ENCODE results near the gene EMD.

EMD gene

GRCh38 chrX:154355776-154356140 lies 23.3 kb upstream of the EMD start:
- DNase-seq, result no peak

- no peak for DNase-seq
Observed at GRCh38 chrX:154356596-154356995, 22.5 kb upstream of the EMD start.

DNA sequence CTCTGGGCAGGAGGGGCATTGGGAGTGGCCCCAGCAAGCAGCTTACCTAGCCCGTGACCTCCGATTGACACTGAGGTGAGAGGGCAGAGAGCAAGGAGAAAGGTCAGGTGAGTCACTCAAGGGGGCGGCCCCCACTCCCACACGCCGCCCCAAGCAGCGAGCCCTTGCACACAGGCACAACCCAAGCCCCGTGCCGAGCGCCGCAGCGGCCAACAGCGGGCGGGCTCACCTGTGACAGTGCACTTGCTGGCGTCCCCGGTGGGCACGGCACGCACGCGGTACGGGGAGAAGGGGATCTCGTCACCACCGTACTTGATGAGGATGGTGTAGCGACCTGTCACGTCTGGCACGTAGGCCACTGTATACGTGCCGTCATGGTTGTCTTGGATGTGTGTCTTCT lies 21.9 kb upstream of the EMD start:
- DNase-seq, result no peak

- DNase-seq, result no peak
Observed at GRCh38 chrX:154358011-154358410, 21.1 kb upstream of the EMD start.

DNA sequence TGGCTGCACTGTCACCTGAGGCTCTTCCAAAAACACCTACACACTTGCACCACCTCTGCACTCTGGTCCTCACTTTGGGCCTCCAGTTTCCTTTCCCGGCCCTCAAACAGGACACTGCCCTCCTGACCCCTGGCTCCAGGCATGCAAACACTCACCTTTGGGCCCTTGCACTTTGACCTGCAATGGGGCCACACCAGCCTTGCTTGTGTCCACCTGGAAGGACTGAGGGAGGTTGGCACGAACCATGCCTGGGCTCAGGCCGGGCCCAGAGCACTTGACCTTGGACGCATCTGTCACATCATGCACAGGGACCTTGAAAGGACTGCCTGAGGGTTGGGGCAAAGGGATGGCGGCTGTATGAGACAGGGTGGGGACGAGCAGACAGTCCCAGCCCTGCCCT lies 20.3 kb upstream of the EMD start:
- no peak for DNase-seq

DNA sequence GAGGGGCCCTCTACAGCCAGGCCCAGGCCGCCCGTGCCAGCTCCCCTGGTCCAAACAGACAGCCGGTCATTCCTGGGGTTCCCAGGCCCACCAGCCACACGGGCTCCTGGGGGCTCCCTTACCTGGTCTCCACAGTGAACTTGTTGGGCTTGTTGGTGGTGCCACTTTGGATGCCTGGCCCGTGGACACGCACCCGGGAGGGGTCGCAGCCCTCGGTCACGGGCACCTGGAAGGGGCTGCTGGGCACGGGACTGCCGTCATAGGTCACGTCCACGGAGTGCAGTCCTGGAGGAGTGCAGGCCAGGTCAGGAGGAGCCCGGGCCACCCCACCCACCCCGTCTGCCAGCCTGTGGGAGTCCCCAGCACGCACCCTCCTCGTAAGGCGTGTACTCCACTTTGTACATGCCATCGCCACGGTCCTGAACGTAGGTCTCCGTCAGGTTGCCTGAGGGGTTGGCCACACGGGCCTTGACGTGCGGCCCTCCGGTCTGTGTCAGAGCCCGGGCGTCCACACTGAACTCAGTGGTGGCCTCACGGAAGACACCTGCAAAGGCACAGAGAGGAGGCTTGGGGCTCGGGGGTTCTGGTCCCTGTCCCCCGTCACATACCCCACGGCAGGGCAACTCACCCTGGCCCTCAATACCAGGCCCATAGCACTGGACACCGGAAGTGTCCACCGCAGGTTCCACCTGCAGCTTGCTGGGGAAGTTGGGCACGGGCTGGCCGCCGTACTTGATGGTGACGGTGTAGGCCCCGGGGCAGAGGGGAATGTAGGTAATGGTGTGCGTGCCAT lies 19.5 kb upstream of the EMD start:
- no peak for DNase-seq

DNA sequence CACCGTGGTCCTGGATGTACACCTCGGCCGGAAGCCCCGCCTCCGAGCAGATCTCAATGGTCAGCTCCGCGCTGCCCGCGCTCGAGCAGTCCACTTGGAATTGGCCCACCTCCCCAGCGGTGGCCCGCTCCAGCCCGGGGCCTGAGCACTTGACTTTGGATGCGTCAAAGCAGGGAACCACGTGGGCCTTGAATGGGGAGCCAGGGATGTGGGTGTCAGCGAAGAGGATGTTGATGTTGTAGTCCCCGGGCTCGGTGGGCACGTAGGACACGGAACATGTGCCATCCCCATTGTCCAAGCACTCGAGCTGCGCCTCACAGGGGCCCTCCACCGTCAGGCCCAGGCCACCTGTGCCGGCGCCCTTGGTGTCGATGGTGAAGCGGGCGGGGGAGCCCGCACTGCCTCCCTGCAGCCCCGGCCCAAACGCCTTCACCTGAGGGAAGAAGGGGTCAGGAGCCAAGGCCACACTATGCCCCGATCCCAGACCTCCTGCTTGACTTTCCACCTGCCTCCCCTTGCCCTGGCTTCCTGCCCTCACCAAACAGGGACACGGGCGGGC lies 18.9 kb upstream of the EMD start:
- no peak for DNase-seq

DNA sequence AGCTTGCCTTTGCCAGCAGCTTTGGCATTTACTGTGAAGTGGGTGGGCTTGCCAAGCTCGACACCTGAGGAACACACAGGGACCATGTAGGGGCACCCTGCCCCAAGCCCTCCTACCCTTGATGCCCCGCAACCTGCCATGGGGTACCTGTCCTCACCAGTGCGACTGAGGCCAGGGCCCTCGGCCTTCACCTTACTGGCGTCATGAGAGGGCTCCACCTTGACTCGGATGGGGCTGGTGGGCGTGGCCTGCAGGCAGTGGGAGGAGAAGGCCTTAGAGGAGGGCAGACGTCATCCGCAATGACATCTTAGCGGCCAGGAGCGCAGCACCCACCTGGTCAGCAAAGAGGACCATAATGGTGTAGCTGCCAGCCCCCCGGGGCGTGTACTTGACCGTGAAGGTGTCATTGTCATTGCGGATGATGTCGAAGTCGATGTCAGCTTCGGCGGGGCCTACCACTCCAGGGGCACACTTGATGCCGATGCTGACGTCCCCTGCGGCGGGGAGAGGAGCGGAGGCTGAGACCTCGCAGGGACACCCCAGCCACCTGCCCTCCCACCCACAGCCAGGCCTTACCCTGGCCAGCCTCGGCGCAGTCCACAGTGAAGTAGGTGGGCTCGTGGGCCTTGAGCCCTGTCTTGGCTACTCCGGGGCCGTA lies 16.9 kb upstream of the EMD start:
- DNase-seq, result no peak

DNA sequence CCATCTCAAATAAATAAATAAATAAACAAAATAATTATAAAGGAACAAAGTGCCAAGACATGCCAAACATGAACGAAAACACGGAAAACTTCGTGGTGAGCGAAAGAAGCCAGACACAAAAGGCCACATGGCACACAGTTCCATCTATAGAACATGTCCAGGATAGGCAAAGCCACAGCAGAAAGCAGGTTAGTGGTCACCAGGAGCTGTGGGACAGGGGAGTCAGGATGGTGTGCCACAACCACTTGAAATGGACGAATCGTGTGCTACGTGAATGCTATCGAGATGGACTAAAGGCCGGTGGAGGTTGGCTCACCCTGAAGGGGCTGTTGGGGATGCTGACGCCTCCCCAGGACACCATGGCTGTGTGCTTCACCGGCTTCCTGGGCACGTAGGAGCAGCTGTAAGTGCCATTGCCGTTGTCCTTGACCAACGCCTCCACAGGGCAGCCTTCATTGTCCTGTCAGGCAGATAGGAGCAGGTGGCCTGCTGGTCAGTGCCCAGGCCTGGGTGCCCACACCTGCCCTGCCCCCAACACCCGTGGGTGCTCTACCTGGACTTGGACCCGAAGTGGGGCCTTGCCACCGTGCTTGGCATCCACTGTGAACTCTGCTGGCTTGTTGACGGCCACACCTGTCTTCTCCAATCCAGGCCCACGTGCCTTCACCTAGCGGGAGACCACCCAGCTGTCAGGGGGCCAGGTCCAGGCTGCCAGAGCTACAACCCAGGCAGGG lies 15.2 kb upstream of the EMD start:
- no peak for DNase-seq

DNA sequence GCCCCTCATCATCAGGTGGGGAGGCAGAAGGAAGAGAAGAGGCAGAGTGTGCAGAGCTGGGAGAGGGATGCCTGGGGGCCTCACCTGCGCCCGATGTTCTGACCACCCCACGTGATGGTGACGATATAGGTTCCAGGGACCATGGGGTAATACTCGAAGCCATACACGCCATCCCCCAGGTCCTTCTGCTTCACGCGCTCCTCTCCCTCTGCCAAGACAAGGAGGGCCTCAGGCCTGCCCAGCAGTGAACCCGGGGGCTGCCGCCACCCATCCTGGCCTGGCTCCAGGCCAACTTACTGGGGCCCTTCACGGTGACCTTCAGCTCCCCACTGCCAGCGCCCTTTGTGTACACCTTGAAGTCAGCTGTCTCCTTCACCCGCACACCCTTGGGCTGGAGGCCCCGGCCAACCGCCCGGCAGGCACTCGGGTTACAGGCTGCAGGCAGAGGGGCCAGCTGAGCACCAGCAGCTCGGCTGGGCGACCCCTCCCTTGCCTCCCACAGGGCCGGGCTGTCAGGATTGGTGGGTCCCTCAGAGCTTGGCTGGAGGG lies 14.0 kb upstream of the EMD start:
- no peak for DNase-seq

DNA sequence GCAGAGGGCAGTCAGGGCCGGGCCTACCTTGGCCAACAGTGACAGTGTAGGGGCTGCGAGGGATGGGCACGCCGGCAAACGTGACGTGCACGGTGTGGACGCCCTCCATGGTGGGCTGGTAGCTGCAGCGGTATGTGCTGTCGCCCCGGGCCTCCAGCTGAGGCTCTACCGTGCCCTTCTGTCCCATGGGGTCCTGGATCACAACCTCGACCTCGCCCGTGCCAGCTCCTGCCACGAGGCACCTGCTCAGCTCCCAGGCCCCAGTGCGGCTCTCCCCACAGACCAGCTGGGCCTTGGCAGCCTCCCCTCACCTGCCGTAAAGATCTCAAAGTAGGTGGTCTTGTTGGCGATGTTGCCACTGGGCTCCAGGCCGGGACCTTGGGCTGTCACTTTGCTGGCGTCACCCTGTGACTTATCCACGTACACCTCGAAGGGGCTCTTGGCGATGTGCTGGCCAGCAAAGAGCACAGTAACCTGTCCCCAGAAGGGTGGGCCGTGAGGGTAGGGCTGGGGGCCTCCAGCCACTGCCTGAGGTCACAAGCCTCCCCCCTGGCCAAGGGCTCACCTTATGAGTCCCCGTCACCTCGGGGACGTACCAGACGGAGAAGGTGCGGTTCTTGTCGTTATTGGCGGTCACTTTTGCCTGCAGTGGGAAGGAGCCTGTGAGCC lies 13.0 kb upstream of the EMD start:
- DNase-seq, result no peak

DNA sequence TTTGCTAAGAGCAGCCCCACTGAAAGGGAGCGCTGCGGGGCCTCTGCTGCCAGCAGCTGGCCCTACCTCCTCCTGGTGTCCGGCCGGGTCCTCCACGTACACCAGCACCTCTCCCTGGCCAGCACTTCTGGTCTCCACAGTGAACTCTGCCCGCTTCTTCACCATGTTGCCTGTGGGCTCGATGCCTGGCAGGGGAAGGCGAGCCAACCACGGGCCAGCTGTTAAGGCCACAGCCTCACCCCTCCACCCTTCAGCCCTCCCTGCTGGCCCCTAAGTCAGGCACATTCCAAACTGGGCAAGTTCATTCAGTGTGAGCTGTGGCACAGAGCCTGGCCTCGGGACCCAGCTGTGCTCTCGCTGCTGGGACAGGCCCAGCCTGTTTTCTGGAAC lies 12.4 kb upstream of the EMD start:
- DNase-seq, result no peak

GRCh38 chrX:154367474-154368308 lies 11.4 kb upstream of the EMD start:
- DNase-seq, result no peak

DNA sequence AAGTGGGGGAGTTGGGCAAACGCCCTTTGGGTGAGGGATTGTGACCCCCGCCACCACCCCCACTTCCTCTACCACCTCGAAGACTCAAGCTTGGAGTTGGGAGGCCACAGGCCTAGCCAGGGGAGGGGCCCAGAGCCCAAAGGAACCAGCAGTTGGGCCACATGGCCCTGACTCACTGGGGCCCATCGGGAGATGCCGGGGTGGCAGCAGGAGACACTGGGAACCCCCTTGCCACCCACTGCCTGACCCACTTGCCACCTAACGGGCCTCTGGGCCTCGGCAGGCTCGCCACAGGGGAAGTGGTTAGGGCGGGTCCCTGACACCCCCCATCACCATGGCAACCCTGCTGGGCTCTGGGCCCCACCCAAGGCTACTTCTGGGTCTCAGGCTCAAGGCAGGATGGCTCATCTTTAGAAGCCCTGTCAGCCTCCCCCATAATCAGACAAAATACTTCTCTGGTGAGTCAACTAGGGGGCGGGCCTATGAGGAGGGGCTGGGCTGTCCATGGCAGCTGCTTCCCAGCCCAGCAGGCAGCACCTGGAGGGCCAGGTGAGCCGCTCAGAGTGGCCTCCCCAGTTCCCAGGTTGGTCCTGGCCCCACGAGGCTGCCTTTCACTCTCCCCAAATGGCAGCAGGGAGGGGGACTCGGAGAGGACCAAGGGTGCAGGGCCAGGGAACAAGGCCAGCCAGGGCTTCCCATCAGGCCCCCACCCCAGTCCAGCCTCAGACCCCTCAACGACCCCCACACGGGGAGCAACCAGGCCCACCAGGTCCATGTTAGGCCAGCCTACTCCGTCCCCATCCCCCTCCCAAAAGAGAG lies 10.3 kb upstream of the EMD start:
- DNase-seq, result peak; percentile 96

DNA sequence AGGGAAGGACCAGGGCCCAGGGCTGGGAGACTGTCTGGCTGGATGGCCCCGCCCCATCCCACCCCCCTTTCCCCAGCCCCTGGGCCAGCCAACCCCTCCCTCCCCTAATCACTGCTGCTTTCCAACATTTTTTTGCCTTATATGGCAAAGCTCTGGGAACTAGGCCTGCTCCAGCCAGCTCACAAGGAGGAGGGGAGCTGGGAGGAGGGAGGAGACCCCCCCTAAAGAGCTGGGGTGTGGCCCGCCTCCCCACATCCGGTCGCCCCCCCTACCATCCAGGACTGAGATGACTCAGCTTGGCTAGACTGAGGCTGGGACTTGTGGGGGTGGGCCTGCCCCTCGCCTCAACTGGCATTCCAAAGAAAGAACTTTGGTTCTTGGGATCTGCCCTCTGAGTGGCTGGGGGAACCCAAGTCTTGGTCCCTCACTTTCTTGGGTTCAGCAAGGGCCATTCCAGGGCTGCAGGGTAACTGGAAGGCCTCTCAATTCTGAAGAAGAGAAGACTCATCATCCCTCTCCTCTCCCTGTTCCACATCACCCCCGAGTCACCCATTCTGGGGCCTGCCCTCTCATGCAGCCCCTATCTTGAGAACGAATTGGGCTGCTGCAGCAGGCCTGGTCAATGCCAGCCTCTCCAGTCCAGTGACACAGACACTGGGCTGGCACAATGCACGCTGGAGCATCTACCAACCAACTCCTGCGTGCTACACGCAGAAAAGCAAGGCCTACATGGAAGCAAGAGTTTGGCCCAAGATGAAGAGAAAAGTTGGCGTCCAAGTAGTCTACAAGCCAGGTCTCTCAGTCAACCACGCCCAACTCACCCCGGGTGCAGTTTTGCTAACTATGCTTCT lies 9.4 kb upstream of the EMD start:
- DNase-seq, result peak; percentile 78

DNA sequence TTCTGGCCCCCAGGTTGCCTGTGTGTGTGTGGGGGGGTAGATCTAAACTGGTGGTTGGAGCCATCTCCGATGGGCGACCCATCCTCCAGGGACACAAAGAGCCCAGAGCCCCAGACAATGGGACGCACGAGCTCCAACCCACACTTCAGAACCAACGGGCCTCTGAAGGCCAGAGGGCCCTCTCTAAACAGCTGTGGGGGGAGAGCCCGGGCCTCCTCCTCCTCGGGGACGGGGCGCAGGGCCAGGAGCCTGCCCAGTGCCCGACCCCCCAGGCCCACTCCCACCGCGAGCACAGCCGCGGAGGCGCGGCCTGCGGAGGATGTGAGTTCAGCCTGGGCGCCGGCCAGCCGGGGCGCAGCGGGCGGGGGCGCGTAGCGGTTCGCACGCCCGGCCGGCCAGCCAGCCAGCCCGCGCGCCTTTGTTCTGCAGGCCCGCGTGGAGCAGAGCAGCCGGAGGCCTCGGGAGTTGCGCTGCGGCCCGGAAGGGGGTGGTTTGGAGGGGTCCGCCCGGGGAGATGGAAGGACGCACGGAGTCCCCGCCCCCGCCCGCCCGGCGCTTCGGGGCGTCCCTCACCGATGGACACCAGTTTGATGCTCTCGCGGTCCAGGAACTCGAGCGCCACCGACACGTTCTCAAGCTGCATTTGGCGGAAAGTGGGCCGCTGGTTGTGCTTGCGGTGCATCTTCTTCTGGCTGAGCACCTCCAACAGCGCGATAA lies 8.6 kb upstream of the EMD start:
- no peak for DNase-seq

GRCh38 chrX:154371017-154371788 lies 7.9 kb upstream of the EMD start:
- DNase-seq, result peak; percentile 91

- DNase-seq, result no peak
Observed at GRCh38 chrX:154371789-154372300, 7.2 kb upstream of the EMD start.

Data from activated gamma-delta T cell treated with Interleukin-2 at 50 U/mL for 16 hours (primary cell).